ENCODE results near the gene AMPH.
A peak's percentile ranks its signal among the peaks of the same experiment; 100 is the strongest.
"Not testable (repeated sequence)": the region's sequence is repeated elsewhere in the genome, so short reads cannot be mapped to it uniquely, and the experiment has no call there.

AMPH gene

GRCh38 chr7:38394660-38395059 lies 236.5 kb downstream of the AMPH start:
- DNase-seq (ENCODE audit: low read depth), result no peak

GRCh38 chr7:38393874-38394273 lies 237.3 kb downstream of the AMPH start:
- no peak for DNase-seq (ENCODE audit: low read depth)

GRCh38 chr7:38391751-38392150 lies 239.4 kb downstream of the AMPH start:
- DNase-seq (ENCODE audit: low read depth), result no peak

GRCh38 chr7:38385682-38386081 lies 245.5 kb downstream of the AMPH start:
- no peak for DNase-seq (ENCODE audit: low read depth)

GRCh38 chr7:38383281-38383680 lies 247.9 kb downstream of the AMPH start:
- DNase-seq (ENCODE audit: low read depth), result no peak

GRCh38 chr7:38382684-38383083 lies 248.5 kb downstream of the AMPH start:
- no peak for DNase-seq (ENCODE audit: low read depth)

- DNase-seq (ENCODE audit: low read depth), result no peak
These were observed 255.7 kb downstream of the AMPH start for GRCh38 chr7:38375453-38375852.

- peak; percentile 56 for DNase-seq (ENCODE audit: low read depth)
These were observed 256.7 kb downstream of the AMPH start for GRCh38 chr7:38374507-38374906.

GRCh38 chr7:38373155-38373554 lies 258.0 kb downstream of the AMPH start:
- DNase-seq (ENCODE audit: low read depth), result no peak

GRCh38 chr7:38372290-38372689 lies 258.9 kb downstream of the AMPH start:
- DNase-seq (ENCODE audit: low read depth), result no peak

- DNase-seq (ENCODE audit: low read depth), result peak; percentile 78
These were observed 261.2 kb downstream of the AMPH start for GRCh38 chr7:38369816-38370493.

GRCh38 chr7:38368191-38368605 lies 263.0 kb downstream of the AMPH start:
- peak; percentile 65 for DNase-seq (ENCODE audit: low read depth)

GRCh38 chr7:38367301-38367890 lies 263.8 kb downstream of the AMPH start:
- no peak for DNase-seq (ENCODE audit: low read depth)

GRCh38 chr7:38363379-38363778 lies 267.8 kb downstream of the AMPH start:
- DNase-seq (ENCODE audit: low read depth), result peak; percentile 61

GRCh38 chr7:38362611-38363237 lies 268.4 kb downstream of the AMPH start:
- DNase-seq (ENCODE audit: low read depth), result not testable (repeated sequence)

GRCh38 chr7:38360776-38361175 lies 270.4 kb downstream of the AMPH start:
- DNase-seq (ENCODE audit: low read depth), result no peak

- peak; percentile 66 for DNase-seq (ENCODE audit: low read depth)
These were observed 272.0 kb downstream of the AMPH start for GRCh38 chr7:38359071-38359601.

GRCh38 chr7:38358273-38358831 lies 272.8 kb downstream of the AMPH start:
- not testable (repeated sequence) for DNase-seq (ENCODE audit: low read depth)

- DNase-seq (ENCODE audit: low read depth), result peak; percentile 52
These were observed 276.8 kb downstream of the AMPH start for GRCh38 chr7:38354271-38354851.

GRCh38 chr7:38353431-38353881 lies 277.7 kb downstream of the AMPH start:
- DNase-seq (ENCODE audit: low read depth), result not testable (repeated sequence)

GRCh38 chr7:38351601-38352000 lies 279.6 kb downstream of the AMPH start:
- DNase-seq (ENCODE audit: low read depth), result no peak

- not testable (repeated sequence) for DNase-seq (ENCODE audit: low read depth)
These were observed 280.4 kb downstream of the AMPH start for GRCh38 chr7:38350777-38351176.
